Tibial nerve (tissue), 4 donors: ENCODE measurements around the gene GTF2H3. TPM values are rescaled to one million over a fixed set of nuclear protein-coding genes. Genes with fewer than 3 reads are reported as not detected.

ENCODE experiments used
- DNase-seq, 2 donors: peaks; one replicate each; pipeline ENCODE4 v3.0.0-alpha.2; 2019; ENCODE audit warnings: low spot score in 2 of 2
- H3K27ac ChIP-seq, 4 donors: fragments of 200-600 bp; sonication (generic) in 3 of 4; one replicate each; pipeline ENCODE4 v1.5.1; 2017 to 2019; ENCODE audit warnings: mild to moderate bottlenecking in 1 of 4
- H3K27me3 ChIP-seq, 2 donors: fragments of 200-600 bp; sonication (generic) in 1 of 2; one replicate each; pipeline versions ENCODE4 v1.5.1 to v1.6.0; 2017 to 2019
- H3K36me3 ChIP-seq, 3 donors: fragments of 200-600 bp; sonication (generic); one replicate each; pipeline ENCODE4 v1.5.1; 2018 to 2019
- H3K4me1 ChIP-seq, 4 donors: fragments of 200-600 bp; sonication (generic) in 3 of 4; one replicate each; pipeline ENCODE4 v1.5.1; 2017 to 2019
- H3K4me3 ChIP-seq, 4 donors: fragments of 200-600 bp; sonication (generic) in 3 of 4; one replicate each; pipeline ENCODE4 v1.5.1; 2017 to 2019; ENCODE audit warnings: mild to moderate bottlenecking in 1 of 4, moderate library complexity in 1 of 4
- H3K9me3 ChIP-seq, 4 donors: fragments of 200-600 bp; sonication (generic) in 3 of 4; one replicate each; pipeline ENCODE4 v1.5.1; 2017 to 2019
- CTCF ChIP-seq, 5 experiments: fragments of 200-600 bp in 3 of 5; fragments of 450-650 bp in 2 of 5; sonication (generic) in 3 of 5; IDR thresholded peaks; one replicate each; pipeline ENCODE4 v1.5.1; 2016 to 2019; ENCODE audit warnings: antibody characterized with exemption in 5 of 5, mild to moderate bottlenecking in 3 of 5, moderate library complexity in 2 of 5
- EP300 ChIP-seq, 2 donors: sonication (generic); formaldehyde crosslinking; IDR thresholded peaks; one replicate each; pipeline ENCODE4 v1.6.1; 2017; ENCODE audit warnings: antibody characterized with exemption in 2 of 2, mild to moderate bottlenecking in 1 of 2
- POLR2A ChIP-seq, 2 donors: fragments of 450-650 bp; IDR thresholded peaks; one replicate each; pipeline ENCODE4 v1.6.1; 2017; ENCODE audit warnings: antibody characterized with exemption in 2 of 2, mild to moderate bottlenecking in 2 of 2, moderate library complexity in 2 of 2
- WGBS, 2 donors: methylation state at CpG; one replicate each; pipeline ENCODE4 v1.1.5; 2018; 5-methylcytosine and 5-hydroxymethylcytosine counted together
- total RNA-seq, 4 donors: library from RNA; depleted of rRNA; stranded (reverse); fragments of >200 nt; gene quantifications; one replicate each; pipeline ENCODE4 v1.1.0, GENCODE V29; 2016

GTF2H3 gene
- total RNA-seq = 10 to 100 TPM; 17.7 to 33.5 (median 22.0) TPM

DNA sequence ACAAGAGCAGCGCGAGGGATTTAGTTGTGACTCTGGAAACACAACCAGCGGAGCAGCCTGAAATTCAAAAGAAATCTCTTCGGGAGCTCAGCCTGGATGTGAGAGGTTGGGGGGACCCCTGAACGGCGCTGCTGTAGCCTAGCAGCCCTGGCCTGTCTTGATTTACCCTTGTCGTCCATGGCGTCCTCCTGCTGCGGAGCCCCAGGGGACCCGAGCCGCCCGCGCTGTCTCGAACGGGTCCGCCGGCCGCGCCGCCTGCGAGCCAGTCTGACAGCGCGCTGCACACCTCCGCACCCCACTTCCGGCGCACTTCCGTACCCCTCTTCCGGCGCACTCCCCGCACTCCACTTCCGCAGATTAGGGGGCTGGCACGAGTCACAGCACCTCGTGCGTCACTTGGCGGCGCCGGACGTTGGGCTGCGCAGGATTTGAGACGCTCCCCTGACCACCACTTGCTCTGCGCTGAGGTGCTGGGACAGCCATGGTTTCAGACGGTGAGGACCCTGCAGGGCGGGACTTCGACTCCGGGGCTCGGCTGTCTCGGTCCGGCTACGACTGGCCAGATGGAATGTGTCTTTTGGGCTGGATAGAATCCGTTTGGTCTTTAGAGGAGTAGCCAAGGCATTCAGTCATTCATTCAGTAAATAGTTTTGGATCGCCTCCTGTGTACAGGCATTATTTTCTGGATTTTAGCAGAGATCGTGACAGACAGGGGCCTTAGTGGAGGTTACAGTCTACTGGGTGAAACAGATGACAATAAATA, at the start of gene GTF2H3, which contains the start of gene EIF2B1:
Gene GTF2H3 (plus strand): TSS at position 451 of the 763 bp plus-strand sequence. CDS start 31 bp downstream, at position 482.
Gene EIF2B1 (minus strand): TSS at position 308 of the 763 bp plus-strand sequence. CDS start 129 bp downstream, at position 179.
- peaks cover 0 to 26% (median 13%) of the 10 kb centered on the region in 4 donors for H3K4me1 ChIP-seq
- peak within 1 kb of the TSS; percentile 54 to 86 (median 67) for H3K4me3 ChIP-seq
- H3K9me3 ChIP-seq = no peaks in the 10 kb centered on the region
- no peaks in the 10 kb centered on the region for H3K27me3 ChIP-seq
- peak; percentile 6 to 52 for TF ChIP-seq POLR2A (IDR thresholded peaks at IDR 0.05)
- peak; percentile 91 to 98 for TF ChIP-seq EP300 (IDR thresholded peaks at IDR 0.05)
- TF ChIP-seq CTCF (IDR thresholded peaks at IDR 0.05) = peak in 1 of 5 experiments; percentile 37
- H3K27ac ChIP-seq = peak within 1 kb of the TSS; percentile 60 to 88 (median 80)
- peaks cover 0 to 43% (median 12%) of the 10 kb centered on the region in 3 donors for H3K36me3 ChIP-seq
- WGBS, 2 donors = 0% methylated on average over 35 to 52 of the region's 52 CpGs
- DNase-seq = peak; percentile 89 to 95

DNA sequence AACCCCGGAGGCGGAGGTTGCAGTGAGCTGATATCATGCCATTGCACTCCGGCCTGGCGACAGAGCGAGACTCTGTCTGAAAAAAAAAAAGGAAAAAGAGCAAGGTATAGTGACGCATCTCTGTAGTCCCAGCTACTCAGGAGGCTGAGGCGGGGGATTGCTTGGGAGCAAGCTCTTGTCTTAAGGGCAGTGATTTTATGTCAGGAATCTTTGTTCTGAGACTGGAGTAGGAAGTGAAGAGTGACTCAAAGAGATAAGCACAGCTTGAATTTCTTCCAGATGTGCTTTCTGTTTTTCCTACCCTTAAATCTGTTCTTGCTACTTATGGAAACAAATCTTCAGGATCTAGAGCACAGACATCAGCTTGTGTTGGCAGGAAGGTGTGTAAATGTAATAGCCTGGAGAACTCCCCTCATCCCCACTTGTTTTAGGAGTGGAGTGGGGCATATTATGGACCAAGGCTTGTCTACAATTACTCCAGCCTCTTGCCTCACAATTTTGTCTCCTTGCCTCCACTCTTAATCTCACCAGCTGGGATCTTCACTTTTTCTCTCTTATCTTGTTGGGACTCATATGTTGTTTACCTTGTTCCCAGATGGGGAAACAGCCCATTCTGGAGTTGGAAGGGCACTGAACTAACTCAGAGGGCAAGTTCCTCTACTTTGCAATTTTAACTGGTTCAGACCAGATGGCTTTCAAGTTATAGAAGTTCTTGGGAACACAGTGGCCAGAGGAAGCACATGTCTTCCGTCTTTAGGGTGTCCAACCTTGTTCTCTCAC, 41.7 kb upstream of the GTF2H3 start:
- H3K27me3 ChIP-seq = no peaks in the 10 kb centered on the region
- no peaks in the 10 kb centered on the region for H3K9me3 ChIP-seq
- no peak overlapping the region for H3K27ac ChIP-seq
- WGBS, 2 donors = 76 to 78% methylated on average over 8 of the region's 8 CpGs
- H3K4me1 ChIP-seq = peaks cover 0 to 59% (median 18%) of the 10 kb centered on the region in 4 donors
- no peak for TF ChIP-seq POLR2A (IDR thresholded peaks at IDR 0.05)
- no peak for TF ChIP-seq CTCF (IDR thresholded peaks at IDR 0.05)
- no peak for TF ChIP-seq EP300 (IDR thresholded peaks at IDR 0.05)
- peaks cover 3 to 94% (median 15%) of the 10 kb centered on the region in 3 donors for H3K36me3 ChIP-seq
- no peak overlapping the region for H3K4me3 ChIP-seq
- DNase-seq = no peak

DNA sequence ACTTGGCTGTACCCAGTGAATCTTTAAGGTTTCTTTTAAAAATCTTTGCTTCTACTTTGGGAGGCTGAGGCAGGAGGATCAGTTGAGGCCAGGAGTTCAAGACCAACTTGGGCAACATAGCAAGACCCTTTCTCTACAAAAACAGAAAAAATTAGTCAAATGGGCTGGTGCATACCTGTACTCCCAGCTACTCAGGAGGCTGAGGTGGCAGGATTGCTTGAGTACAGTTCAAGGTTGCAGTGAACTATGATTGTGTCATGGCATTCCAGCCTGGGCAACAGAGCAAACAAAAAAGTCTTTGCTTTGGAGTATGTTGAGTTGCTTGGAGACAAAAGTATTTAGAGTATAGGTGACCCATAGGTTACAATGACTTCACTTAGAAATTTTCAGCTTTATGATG, 37.9 kb upstream of the GTF2H3 start:
- H3K27me3 ChIP-seq = no peaks in the 10 kb centered on the region
- H3K9me3 ChIP-seq = no peaks in the 10 kb centered on the region
- no peak overlapping the region for H3K27ac ChIP-seq
- TF ChIP-seq POLR2A (IDR thresholded peaks at IDR 0.05) (no peak), EP300 (IDR thresholded peaks at IDR 0.05) (no peak), CTCF (IDR thresholded peaks at IDR 0.05) (no peak)
- H3K4me1 ChIP-seq = peaks cover 0 to 40% (median 3%) of the 10 kb centered on the region in 4 donors
- H3K4me3 ChIP-seq = no peak overlapping the region
- DNase-seq = no peak
- peaks cover 3 to 77% (median 7%) of the 10 kb centered on the region in 3 donors for H3K36me3 ChIP-seq

DNA sequence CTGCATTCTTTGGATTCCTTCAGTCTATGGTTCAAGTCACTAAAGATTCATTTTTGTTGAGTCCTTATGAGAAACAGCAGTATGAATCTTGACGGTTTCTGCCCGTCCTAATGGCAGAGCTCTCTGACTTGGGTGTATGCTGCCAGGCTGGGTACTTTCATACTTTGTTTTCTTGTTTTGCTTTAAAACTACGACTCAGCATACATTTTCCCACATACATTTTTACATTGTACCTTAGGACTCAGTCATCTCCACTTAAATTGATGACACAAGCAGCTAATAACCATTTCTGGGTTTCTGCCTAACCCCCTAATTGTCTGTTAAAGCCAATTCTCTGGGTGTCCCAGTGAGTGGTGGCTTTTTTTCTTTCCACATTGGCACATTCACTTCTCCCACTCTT, 36.5 kb upstream of the GTF2H3 start:
- Histone ChIP-seq H3K4me1 (peaks cover 0 to 33% (median 7%) of the 10 kb centered on the region in 4 donors), H3K27ac (no peak overlapping the region), H3K4me3 (no peak overlapping the region), H3K36me3 (peaks cover 3 to 64% (median 7%) of the 10 kb centered on the region in 3 donors), H3K27me3 (no peaks in the 10 kb centered on the region), H3K9me3 (no peaks in the 10 kb centered on the region)
- TF ChIP-seq POLR2A (IDR thresholded peaks at IDR 0.05) (no peak), EP300 (IDR thresholded peaks at IDR 0.05) (no peak), CTCF (IDR thresholded peaks at IDR 0.05) (no peak)
- DNase-seq = no peak
- 49 to 55% methylated on average over 3 of the region's 3 CpGs for WGBS, 2 donors
